GM12875 (cell line): ENCODE data around the gene TMPRSS11F.
"Not testable (repeated sequence)": the region's sequence is repeated elsewhere in the genome, so short reads cannot be mapped to it uniquely, and the experiment has no call there.

Experiments
- H3K4me3 ChIP-seq: one replicate; pipeline ENCODE4 v1.5.1; 2011; ENCODE audit warnings: low read depth, low read length, control low read depth
- TF ChIP-seq, protein P1 (sequence below): IDR thresholded peaks from 2 replicates; pipeline ENCODE4 v1.5.1; 2011; ENCODE audit warnings: low read depth, mild to moderate bottlenecking, control low read depth, inconsistent platforms, low read length, moderate library complexity, borderline replicate concordance; ENCODE audit not compliant: insufficient read depth

The TMPRSS11F gene

DNA sequence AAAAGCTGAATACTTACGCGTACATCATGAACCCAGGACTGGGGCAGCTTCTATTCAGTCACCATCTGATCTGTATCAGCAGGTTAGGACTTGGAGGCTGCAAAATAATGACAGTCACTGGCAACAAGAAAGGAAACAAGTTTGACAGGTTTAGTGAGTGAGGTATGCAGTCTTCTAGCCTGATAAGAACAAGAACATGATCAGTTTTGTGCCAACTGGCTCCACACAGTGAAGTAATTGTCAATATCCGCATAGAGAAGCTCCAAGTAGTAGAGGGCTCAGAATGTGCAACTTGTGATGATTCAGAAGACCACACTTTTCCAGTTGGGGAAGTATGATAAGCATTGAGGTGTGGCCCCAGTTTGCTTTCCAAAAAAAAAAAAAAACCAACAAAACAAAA is at the start of gene TMPRSS11F:
Gene TMPRSS11F (minus strand): TSS at position 77 of the 400 bp plus-strand sequence. CDS start 49 bp downstream, at position 28.
- TF ChIP-seq, protein P1, sequence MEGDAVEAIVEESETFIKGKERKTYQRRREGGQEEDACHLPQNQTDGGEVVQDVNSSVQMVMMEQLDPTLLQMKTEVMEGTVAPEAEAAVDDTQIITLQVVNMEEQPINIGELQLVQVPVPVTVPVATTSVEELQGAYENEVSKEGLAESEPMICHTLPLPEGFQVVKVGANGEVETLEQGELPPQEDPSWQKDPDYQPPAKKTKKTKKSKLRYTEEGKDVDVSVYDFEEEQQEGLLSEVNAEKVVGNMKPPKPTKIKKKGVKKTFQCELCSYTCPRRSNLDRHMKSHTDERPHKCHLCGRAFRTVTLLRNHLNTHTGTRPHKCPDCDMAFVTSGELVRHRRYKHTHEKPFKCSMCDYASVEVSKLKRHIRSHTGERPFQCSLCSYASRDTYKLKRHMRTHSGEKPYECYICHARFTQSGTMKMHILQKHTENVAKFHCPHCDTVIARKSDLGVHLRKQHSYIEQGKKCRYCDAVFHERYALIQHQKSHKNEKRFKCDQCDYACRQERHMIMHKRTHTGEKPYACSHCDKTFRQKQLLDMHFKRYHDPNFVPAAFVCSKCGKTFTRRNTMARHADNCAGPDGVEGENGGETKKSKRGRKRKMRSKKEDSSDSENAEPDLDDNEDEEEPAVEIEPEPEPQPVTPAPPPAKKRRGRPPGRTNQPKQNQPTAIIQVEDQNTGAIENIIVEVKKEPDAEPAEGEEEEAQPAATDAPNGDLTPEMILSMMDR, result no peak
- H3K4me3 ChIP-seq, result no peak within 1 kb of the TSS

DNA sequence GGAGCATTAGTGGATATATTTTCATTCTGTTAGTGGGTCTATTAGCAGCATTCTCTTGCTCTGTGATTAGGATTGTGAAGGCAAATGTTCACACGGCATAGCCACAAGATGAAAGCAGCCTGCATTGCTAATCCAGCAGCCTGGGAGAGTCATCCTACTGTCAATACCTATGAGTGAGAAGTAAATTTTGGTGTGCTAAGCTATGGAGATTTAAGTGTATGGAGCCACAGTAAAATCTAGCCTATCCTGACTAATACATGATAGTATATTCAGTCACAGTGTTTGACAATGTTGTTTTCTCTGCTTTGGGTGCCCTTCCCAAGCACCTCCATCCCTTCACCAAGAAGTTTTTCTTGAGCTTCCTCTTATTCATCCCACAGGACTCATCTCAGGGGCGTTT is 47.2 kb upstream of the TMPRSS11F start:
- TF ChIP-seq, protein P1, result no peak
- no peak overlapping the region for H3K4me3 ChIP-seq

DNA sequence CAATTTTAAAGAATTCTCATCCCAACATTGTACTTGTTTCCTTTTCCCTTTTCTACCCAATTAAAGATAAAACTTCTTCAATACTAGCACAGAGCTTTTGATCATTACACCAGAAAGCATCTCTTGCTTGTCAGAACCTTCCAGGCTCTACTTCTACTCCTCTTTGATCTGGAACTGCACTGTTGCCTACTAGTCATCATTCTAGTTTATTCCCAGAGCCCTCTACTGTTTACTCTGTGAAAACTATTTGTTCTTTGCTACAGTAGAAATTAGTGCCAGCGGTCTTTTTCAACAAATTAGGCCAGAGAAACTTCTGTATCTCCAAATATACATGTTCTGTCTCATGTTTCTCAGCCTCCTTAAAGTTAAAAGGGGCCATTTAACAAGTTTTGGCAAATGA is 46.8 kb upstream of the TMPRSS11F start:
- TF ChIP-seq, protein P1, result no peak

DNA sequence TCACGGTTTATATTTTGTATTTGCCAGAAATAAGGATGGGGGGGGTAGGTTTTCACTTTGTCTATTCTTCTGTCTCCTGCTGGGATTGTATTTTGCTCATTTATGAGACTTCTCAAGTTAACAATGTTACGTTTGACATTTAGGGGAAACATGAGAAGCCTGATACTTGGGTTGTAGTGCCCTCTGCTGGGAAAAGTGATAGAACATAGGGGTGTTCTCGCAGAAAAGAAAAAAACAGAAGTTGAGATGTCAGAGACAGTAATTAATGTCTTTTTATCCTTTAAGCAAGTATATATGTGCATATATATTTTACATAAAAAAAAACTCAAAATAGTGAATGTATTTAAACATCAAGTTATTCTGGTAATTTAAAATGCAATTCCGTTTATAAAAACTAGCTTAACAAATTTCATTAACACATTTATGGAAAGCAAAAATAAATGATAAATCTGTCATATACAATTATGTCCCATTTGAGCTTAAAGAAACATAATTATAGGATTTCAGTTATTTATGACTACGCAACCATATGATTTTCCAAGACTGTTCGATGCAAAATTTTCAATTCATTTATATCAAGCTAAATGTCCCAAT is 46.0 kb upstream of the TMPRSS11F start:
- no peak overlapping the region for H3K4me3 ChIP-seq
- TF ChIP-seq, protein P1, result peak; percentile 54; the same call in 1 of the 2 replicates

More for the DNA sequence above, 46.8 kb upstream of the TMPRSS11F start:
- no peak overlapping the region for H3K4me3 ChIP-seq

DNA sequence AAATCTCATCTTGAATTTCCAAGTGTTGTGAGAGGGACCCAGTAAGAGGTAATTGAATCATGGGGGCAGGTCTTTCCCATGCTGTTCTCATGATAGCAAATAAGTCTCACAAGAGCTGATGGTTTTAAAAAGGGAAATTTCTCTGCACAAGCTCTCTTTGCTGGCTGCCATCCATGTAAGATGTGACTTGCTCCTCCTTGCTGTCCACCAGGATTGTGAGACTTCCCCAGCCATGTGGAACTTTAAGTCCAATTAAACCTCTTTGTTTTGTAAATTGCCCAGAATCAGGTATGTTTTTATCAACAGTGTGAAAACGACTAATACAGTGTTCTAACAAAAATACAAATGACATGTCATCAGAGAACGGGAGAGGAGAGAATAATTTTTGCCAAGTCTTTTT is 44.7 kb upstream of the TMPRSS11F start:
- not testable (repeated sequence) for H3K4me3 ChIP-seq

DNA sequence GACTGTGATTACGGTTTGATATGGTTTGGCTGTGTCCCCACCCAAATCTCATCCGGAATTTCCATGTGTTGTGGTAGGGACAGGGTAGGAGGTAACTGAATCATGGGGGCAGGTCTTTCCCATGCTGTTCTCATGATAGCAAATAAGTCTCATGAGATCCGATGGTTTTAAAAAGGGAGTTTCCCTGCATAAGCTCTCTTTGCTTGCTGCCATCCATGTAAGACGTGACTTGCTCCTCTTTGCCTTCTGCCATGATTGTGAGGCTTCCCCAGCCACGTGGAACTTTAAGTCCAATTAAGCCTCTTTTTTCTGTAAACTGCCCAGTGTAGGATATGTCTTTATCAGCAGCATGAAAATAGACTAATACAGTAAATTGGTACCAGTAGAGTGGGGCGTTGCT is 42.5 kb upstream of the TMPRSS11F start:
- not testable (repeated sequence) for H3K4me3 ChIP-seq

DNA sequence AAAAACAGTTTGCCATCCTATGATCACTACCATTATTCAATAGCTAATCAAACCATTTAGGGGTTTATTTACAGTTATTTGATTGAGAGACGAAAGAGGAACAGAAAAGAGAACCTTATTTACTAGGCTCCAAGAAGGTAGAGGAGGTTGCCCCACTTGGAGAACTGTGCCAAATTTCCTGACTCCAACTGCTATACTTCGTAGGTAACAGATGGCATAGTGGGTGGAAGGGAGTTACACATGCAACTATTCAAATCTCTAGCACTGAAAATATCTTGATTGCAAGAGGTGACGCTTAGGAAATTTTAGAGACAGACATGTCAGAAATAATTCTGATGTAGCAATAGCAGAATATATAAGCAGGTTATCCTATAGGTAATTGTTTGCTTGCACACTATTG is 38.0 kb upstream of the TMPRSS11F start:
- TF ChIP-seq, protein P1, result no peak
- H3K4me3 ChIP-seq, result no peak overlapping the region

DNA sequence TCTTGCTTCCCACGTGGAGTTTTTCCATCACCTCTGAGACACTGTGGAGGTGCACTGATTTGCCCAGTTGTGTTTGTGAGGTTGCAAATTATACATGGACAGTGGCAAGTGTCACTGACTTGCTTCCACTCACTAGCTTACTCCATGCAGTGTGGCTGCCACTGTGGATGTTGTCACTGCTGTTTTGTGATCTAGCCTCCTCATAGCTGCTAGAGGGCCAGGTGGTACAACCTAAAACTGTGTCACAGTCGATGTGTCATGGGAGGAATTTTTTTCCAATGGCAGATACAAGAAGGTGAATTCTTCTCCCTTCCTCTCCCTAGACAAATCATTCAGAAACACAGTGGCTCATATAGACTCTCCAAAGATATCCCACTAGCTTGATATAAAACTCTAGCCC is 37.5 kb upstream of the TMPRSS11F start:
- TF ChIP-seq, protein P1, result no peak

More for the DNA sequence above, 37.5 kb upstream of the TMPRSS11F start:
- no peak overlapping the region for H3K4me3 ChIP-seq
